Stimulated activated CD8-positive, alpha-beta memory T cell treated with anti-CD3 and anti-CD28 coated beads, Interleukin-12 subunit alpha, Interleukin-12 subunit beta, amount 100 ng/mL, for 4 hours (primary cell): Measurements from ENCODE around the gene KIRREL3.
"Not testable (repeated sequence)": the region's sequence is repeated elsewhere in the genome, so short reads cannot be mapped to it uniquely, and the experiment has no call there.

Experiments
- DNase-seq: peaks from one replicate; pipeline ENCODE4 v3.0.0-alpha.2; 2020; ENCODE audit warnings: low read depth

The KIRREL3 gene

GRCh38 chr11:126381960-126382359 is 618.6 kb downstream of the KIRREL3 start:
- not testable (repeated sequence) for DNase-seq

- DNase-seq, result no peak
Measured at GRCh38 chr11:126380909-126381308, 619.7 kb downstream of the KIRREL3 start.

- DNase-seq, result no peak
Measured at GRCh38 chr11:126378763-126379162, 621.8 kb downstream of the KIRREL3 start.

GRCh38 chr11:126375726-126376125 is 624.8 kb downstream of the KIRREL3 start:
- DNase-seq, result no peak

- DNase-seq, result not testable (repeated sequence)
Measured at GRCh38 chr11:126374562-126375300, 625.8 kb downstream of the KIRREL3 start.

- not testable (repeated sequence) for DNase-seq
Measured at GRCh38 chr11:126373389-126374066, 627.0 kb downstream of the KIRREL3 start.
